RCC 7860 (cell line): Measurements from ENCODE around the gene PRICKLE2.

Experiments used
- DNase-seq: peaks from one replicate; pipeline ENCODE4 v3.0.0-alpha.2; 2015; ENCODE audit warnings: low spot score
- FAIRE-seq: peaks from 2 replicates; lab custom pipeline; 2012; peaks lifted over from hg19 to GRCh38; lab: Jason Lieb, UNC

The PRICKLE2 gene

GRCh38 chr3:64195789-64196188 lies 29.5 kb downstream of the PRICKLE2 start:
- no peak for FAIRE-seq
- no peak for DNase-seq

DNA sequence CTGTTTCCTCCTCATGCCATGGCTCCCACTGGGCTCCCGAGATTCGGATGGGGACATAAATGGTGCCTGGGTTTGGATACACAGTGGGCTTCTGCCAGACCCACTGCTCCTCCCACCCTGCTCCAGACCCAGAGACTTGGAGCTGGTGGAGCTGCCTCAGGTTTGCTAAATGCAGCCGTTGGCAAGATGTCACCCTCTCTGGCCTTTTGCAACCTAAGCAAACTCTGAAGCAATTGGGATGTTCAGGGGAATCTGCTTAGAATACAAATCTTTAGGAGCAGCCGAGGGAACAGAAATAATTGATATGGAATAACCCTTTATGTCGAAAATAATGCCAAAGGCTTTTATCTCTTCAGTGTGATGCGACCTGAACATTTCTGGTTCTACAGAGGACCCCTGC lies 33.4 kb downstream of the PRICKLE2 start:
- FAIRE-seq: no peak
- DNase-seq: no peak

DNA sequence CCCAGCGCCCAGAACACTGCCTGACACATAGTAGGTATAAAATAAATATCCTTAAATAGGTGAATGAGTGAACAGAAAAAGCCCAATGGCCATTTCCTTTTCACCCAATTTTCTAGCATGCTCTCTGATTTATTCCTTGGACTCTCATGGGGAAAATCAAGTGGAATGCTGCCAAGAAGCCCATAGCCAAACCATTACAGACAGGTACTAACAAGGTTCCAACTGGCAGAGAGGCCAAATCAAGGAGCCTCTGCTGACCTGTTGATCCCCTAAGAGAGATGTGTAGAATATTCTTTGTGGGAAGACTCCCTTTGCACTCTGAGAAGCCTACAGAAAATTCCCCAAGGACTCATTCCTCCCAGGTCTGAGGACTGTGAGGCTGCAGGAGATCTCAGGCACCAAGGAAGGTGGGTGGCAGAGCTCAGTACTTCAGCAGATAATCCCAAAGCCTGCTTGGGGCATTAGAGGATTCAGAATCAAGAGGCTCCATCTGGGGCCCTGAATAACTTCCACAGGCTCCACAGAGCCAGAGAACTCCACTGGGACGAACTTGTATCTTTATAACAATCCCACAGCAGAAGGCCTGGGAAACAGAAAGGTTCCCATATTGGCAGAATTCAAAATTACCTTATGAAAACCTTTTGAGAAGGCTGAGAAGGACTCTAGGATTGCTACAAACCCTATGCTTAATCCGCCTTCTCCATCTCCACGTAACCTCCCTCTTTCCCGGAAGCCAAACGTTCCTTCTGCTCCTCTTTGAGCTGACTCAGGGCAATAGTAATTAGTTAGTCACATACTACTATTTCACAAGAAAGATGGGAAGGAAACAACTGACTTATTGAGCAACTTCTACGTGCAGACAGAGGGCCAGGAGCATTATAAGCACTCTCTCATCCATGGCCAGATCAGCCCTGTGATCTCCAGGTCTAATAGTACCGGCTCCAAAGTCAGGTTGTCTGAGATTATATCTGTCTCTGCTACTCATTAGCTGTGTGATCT lies 34.5 kb downstream of the PRICKLE2 start:
- peak; percentile 92 for DNase-seq
- peak; percentile 88 for FAIRE-seq

DNA sequence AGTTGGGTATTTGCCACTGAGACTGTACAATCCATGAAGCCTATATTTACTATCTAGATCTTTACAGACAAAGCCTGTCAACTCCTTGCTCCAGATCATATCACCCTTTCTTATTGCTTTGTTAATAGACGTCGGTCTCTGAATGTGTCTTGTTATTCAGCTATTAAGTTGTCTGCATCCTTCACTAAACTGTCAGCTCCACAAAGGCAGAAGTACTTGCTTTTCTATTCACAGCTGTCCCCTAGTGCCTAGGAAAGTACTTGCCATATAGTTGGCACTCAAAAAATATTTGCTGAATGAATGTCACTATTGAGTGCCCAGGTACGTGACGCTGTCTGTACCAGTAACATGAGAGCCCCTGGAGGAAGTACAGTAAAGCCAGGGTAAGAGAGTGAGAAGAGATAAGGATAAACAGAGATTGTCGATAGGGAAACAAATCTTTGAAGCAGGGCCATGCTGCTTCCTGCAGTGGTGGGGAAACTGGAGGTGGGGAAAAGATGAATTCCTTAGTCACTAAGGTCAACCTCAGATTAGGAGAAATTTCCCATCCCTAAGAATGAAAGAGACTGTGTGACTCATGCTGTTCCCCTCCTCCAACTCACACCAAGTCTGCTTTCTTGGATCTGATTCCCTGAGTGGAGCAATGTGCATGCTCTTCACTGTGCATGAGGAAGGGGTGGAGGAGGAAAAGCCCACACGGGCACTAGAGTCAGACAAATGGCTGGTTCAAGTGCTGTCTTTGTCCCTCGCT lies 36.3 kb downstream of the PRICKLE2 start:
- peak; percentile 98 for DNase-seq
- FAIRE-seq: peak; percentile 95

DNA sequence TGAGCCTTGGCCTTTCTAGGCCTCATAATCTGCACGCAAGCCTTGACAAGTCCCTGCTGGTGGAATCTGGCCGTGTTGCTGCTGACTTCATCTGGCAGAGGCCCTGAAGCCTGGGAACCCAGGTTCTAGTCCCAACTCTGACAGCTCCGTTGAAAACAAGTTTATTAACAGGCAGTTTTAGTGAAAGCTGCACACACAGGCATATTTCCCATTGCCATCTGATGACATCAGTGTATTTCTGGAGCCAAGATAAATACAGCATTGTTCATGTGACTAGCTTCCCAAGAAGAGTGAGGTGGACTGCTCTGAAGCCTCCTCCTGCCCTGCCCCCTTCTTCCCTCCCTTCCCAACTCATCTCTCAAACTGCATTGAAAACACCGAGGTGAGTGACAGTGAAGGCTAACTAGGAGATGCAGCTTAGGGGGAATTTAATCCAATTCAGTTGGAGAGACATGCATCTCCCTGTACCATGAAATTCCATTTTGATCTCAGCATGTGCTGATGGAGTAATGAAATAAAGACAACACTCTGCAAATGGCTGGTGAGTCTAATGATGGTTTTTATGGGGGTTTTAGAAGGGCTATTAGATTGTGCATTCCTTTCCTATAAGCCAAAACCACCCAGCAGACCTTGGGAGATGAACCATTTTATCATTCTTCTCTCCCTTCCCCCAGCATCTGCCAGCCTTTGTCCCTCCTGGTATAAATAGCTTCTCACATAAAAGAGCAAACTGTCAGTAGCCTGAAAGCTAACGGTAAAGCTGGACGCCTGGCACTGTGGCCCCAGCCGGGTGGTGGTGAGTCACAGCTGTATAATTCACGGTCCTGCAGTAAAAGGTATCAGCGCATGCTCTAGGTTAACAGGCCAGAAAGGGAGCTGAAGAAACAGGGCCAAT lies 38.0 kb downstream of the PRICKLE2 start:
- FAIRE-seq (peak; percentile 96), DNase-seq (peak; percentile 98)

GRCh38 chr3:64186667-64187064 lies 38.6 kb downstream of the PRICKLE2 start:
- FAIRE-seq (no peak), DNase-seq (no peak)

- DNase-seq: no peak
Observed at GRCh38 chr3:64185436-64185835, 39.8 kb downstream of the PRICKLE2 start.

DNA sequence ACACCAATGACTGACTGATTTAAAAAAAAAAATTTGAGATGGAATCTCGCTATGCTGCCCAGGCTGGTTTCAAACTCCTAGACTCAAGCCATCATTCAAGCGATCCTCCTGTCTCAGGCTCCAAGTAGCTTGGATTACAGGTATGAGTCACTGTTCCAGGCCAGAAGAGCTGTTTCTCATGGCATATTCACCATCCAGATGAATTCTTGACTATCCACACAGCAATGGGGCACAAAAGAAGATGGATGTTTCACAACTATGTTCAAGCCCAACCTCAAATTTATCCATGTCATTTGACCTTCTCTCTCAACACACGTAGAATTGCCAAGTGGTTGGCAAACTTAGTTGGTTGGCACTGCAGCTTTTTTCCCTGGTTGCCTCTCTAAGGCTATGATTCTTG lies 40.6 kb downstream of the PRICKLE2 start:
- DNase-seq (peak; percentile 65), FAIRE-seq (peak; percentile 77)

More at GRCh38 chr3:64185436-64185835, 39.8 kb downstream of the PRICKLE2 start:
- no peak for FAIRE-seq

DNA sequence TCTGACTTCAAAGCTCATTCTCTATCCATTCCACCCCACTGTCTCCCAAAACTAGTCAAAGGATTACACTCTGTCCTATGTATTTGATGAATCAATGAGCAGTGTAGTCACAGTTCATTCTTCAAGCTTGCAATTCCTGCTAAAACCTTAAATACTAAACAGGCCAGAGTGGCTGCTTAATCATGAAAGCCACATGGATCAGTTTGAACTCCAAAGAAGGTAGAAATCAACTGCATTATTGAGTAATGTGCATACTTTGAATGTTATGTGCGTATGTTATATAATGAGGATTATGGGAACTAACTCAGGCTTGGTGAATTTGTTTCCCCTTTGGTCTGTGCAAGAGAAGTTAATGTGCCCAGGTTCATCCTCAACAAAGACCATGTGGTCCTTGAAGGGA lies 45.4 kb downstream of the PRICKLE2 start:
- FAIRE-seq (no peak), DNase-seq (no peak)

GRCh38 chr3:64179249-64179648 lies 46.0 kb downstream of the PRICKLE2 start:
- DNase-seq (no peak), FAIRE-seq (no peak)

- FAIRE-seq (no peak), DNase-seq (no peak)
Observed at GRCh38 chr3:64178419-64178818, 46.8 kb downstream of the PRICKLE2 start.

DNA sequence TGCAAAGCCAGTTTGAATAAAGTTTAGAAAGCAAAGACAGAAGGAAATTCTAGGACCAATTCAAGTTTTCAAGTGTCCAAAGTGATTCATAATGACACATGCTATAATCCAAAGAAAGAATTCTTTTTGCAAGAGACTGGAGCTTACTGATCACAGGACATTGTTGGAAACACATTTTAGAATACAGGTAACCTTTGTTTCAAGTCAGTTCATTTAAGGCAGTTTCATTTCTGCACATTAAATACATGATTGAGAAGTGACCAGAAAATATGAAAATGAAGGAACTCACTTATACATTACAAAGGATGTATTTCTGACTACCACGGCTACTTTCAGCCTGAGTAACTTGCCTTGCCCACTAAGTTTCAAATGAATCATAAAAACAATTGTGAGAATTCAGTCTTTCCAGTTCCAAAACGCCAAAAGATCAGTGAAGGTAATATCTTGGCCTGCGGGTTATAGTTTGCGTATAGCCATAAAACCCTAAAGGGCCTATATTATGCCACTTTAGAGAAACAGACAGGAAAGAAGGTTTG lies 48.7 kb downstream of the PRICKLE2 start:
- DNase-seq (peak; percentile 54), FAIRE-seq (peak; percentile 85)

- FAIRE-seq (peak; percentile 66), DNase-seq (peak; percentile 63)
Observed at GRCh38 chr3:64174328-64174727, 50.9 kb downstream of the PRICKLE2 start.

DNA sequence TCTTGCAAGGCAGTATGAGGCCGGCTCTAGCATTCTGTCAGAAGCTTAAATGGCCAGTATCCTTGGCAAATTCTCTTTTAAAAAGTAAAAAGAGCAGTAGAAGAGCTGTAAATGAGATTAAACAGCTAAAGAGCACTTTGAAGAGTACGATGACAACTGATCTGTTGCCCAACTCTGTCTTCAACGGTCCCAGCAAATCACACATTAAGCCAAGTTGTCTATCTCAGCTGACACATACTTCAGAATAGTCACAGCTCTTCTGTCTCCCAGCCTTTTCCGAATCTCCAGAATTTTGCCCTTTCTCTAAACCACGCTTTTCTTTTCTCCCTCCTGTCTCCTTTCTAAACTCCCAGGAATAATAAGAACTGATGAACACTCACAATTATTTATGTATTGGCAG lies 51.7 kb downstream of the PRICKLE2 start:
- DNase-seq (no peak), FAIRE-seq (no peak)

DNA sequence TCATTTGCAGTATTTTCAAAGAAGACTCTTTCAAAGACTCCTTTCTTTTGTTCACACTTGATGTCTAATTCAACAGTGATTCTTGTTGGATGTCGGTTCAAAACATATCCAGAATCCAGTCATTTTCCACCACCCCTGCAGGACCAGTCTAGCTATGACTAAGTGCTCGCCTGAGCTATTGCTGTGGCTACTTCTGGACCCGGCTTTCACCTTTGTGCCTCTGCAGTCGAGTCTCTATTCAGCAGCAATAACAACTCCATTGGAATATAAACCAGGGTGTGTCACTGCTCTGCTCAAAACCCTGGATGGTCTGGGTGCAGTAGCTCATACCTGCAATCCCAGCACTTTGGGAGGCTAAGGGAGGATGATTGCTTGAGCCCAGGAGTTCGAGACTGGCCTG lies 55.0 kb downstream of the PRICKLE2 start:
- no peak for FAIRE-seq
- DNase-seq: no peak

- no peak for FAIRE-seq
Observed at GRCh38 chr3:64167868-64168267, 57.4 kb downstream of the PRICKLE2 start.

DNA sequence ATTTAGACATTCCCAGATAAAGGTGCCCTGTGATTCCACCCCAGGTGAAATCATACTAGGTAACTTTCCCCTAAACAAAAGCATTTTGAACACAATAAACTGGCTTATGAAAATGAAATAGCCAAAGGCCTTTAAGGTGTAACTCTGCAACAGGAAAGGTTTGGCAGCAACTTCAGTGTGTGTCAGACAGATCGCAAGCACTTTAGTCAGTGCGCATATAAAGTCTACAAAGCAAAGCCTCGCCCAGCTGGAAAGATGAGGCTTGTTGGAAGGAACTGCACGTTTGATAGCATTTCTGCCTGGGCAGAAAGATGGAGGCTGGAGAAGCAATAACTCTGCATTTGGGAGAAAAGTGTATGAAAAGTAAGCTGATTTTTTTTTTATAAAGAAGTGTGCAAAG lies 57.9 kb downstream of the PRICKLE2 start:
- DNase-seq (no peak), FAIRE-seq (no peak)

More at GRCh38 chr3:64167868-64168267, 57.4 kb downstream of the PRICKLE2 start:
- DNase-seq: no peak

- no peak for FAIRE-seq
Observed at GRCh38 chr3:64166584-64167162, 58.6 kb downstream of the PRICKLE2 start.

GRCh38 chr3:64164349-64164748 lies 60.9 kb downstream of the PRICKLE2 start:
- no peak for FAIRE-seq
- DNase-seq: no peak

More at GRCh38 chr3:64166584-64167162, 58.6 kb downstream of the PRICKLE2 start:
- DNase-seq: no peak

DNA sequence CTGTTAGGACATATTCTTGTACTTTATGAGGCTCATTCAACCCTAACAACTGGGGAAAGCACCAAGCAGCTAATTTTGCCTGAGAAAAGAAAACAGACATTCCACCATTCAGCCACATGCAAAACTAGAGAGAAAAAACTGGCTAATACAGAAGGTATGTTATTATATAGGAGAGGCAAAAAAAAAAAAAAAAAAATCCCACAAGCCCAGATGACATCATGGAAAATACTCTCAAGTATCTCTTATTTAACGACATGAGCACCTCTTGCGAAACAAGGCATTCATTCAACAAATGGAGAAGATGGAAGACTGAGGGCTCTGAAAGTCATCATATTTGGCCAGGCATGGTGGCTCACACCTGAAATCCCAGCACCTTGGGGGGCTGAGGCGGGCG lies 61.5 kb downstream of the PRICKLE2 start:
- peak; percentile 79 for FAIRE-seq
- peak; percentile 81 for DNase-seq
